A673 (cell line): Measurements from ENCODE around the gene KCNE4. TPM values are rescaled to one million over a fixed set of nuclear protein-coding genes. Genes with fewer than 3 reads are reported as not detected.
A peak's percentile ranks its signal among the peaks of the same experiment; 100 is the strongest.

Experiments
- BruUV-seq: library from RNA; stranded (reverse); fragments of 400-500 nt; replicated peaks from 2 replicates; lab custom pipeline; 2021; lab: Mats Ljungman, UMichigan
- CTCF ChIA-PET: fragments of 300-600 bp; sonication (Branson Sonifier 250); formaldehyde crosslinking; loops from one replicate; lab custom pipeline; 2022; ENCODE audit warnings: antibody characterized with exemption; lab: Charles Lee
- POLR2A ChIA-PET: fragments of 300-600 bp; sonication (Branson Sonifier 250); formaldehyde crosslinking; loops from one replicate; lab custom pipeline; 2022; ENCODE audit warnings: antibody characterized with exemption; ENCODE audit not compliant: low non-redundant PET; lab: Charles Lee
- DNase-seq: peaks from one replicate; pipeline ENCODE4 v3.0.0-alpha.2; 2015; ENCODE audit warnings: low spot score
- H3K27ac ChIP-seq: fragments of 200-600 bp; sonication (generic); 2 replicates; pipeline ENCODE4 v1.5.1; 2016; ENCODE audit warnings: mixed run types, low read depth, mild to moderate bottlenecking, mixed read lengths, antibody characterized with exemption, low read length; ENCODE audit not compliant: poor library complexity, severe bottlenecking
- H3K27me3 ChIP-seq: fragments of 200-600 bp; sonication (generic); replicated peaks from 2 replicates; pipeline ENCODE4 v1.6.1; 2017; ENCODE audit warnings: mixed run types, low read depth, mild to moderate bottlenecking, mixed read lengths, antibody characterized with exemption, low read length; ENCODE audit not compliant: insufficient read depth, poor library complexity
- H3K36me3 ChIP-seq: fragments of 200-600 bp; sonication (generic); 2 replicates; pipeline ENCODE4 v1.6.1; 2016; ENCODE audit warnings: mixed run types, mild to moderate bottlenecking, mixed read lengths, antibody characterized with exemption, low read length; ENCODE audit not compliant: insufficient read depth, poor library complexity, severe bottlenecking
- H3K4me1 ChIP-seq: fragments of 200-600 bp; sonication (generic); 2 replicates; pipeline ENCODE4 v1.6.1; 2017; ENCODE audit warnings: mixed run types, mild to moderate bottlenecking, mixed read lengths, antibody characterized with exemption, low read length; ENCODE audit not compliant: insufficient read depth, poor library complexity, severe bottlenecking
- H3K4me3 ChIP-seq: fragments of 200-600 bp; sonication (generic); 2 replicates; pipeline ENCODE4 v1.5.1; 2016; ENCODE audit warnings: low read depth, mixed run types, mild to moderate bottlenecking, mixed read lengths, low read length; ENCODE audit not compliant: poor library complexity, severe bottlenecking
- H3K9me3 ChIP-seq: fragments of 200-600 bp; sonication (generic); 2 replicates; pipeline ENCODE4 v1.6.1; 2016; ENCODE audit warnings: mixed run types, low read depth, mild to moderate bottlenecking, mixed read lengths, antibody characterized with exemption, low read length; ENCODE audit not compliant: poor library complexity, severe bottlenecking
- CTCF ChIP-seq: fragments of 300-800, 200-600 bp; sonication (generic); conservative IDR thresholded peaks from 2 replicates; pipeline ENCODE4 v1.5.1; 2017; ENCODE audit warnings: low read depth, mild to moderate bottlenecking, antibody characterized with exemption, low read length, moderate library complexity, mixed read lengths
- EZH2 ChIP-seq: fragments of 200-600 bp; sonication (generic); IDR thresholded peaks from 2 replicates; pipeline ENCODE4 v1.6.1; 2017; ENCODE audit warnings: borderline replicate concordance, low read depth, mild to moderate bottlenecking, mixed read lengths, antibody characterized with exemption, low read length; ENCODE audit not compliant: poor library complexity, severe bottlenecking
- intact Hi-C: fragments of 100-400 bp; cut with micrococcal nuclease; formaldehyde crosslinking; loops from one replicate; pipeline ENCODE4 v1.10.0; 2022; ENCODE audit not compliant: unreplicated experiment
- total RNA-seq: library from RNA; stranded (reverse); gene quantifications from 2 replicates; pipeline ENCODE4 v1.2.3, GENCODE V29; 2021

Gene KCNE4
- total RNA-seq, 1 experiment from 2014 or later, result 82.5 TPM

GRCh38 chr2:223053484-223054192, 1.6 kb downstream of the KCNE4 start:
- intact Hi-C loops, result loop anchor here (2.0 to 5.0 kb wide), 2 partner anchors 63 to 81 kb away; no protein-coding TSS in a partner anchor

GRCh38 chr2:223054193-223054781, 2.3 kb downstream of the KCNE4 start:
- Histone ChIP-seq H3K27me3 (no peaks in the 10 kb centered on the region), H3K4me1 (peaks cover 56% of the 10 kb centered on the region), H3K27ac (peak overlapping the region; percentile 94), H3K4me3 (peak overlapping the region; percentile 69), H3K36me3 (peaks cover 24% of the 10 kb centered on the region), H3K9me3 (no peaks in the 10 kb centered on the region)
- TF ChIP-seq EZH2, result no peak
- no peak for TF ChIP-seq CTCF
- POLR2A ChIA-PET, result no interaction called here
- BruUV-seq, result no TSS peak
- CTCF ChIA-PET, result interaction anchor here (0.7 to 1.4 kb wide), 3 partner anchors 47 to 90 kb away, joined by 5 to 7 read pairs (median 5); no protein-coding TSS in a partner anchor
- intact Hi-C loops, result loop anchor here (2.0 to 5.0 kb wide), 2 partner anchors 63 to 82 kb away; no protein-coding TSS in a partner anchor
- DNase-seq, result peak; percentile 77

More at GRCh38 chr2:223053484-223054192, 1.6 kb downstream of the KCNE4 start:
- CTCF ChIA-PET, result interaction anchor here (0.6 kb wide), 1 partner anchor 64 kb away, joined by 7 read pairs; no protein-coding TSS in a partner anchor
- BruUV-seq, result no TSS peak
- Histone ChIP-seq H3K27me3 (no peaks in the 10 kb centered on the region), H3K36me3 (peaks cover 24% of the 10 kb centered on the region), H3K9me3 (no peaks in the 10 kb centered on the region), H3K27ac (peak overlapping the region; percentile 94), H3K4me1 (peaks cover 57% of the 10 kb centered on the region), H3K4me3 (peak overlapping the region; percentile 69)
- POLR2A ChIA-PET, result interaction anchor here (0.7 kb wide), 1 partner anchor 68 kb away, joined by 3 read pairs; no protein-coding TSS in a partner anchor
- TF ChIP-seq EZH2 (no peak), CTCF (no peak)
- peak; percentile 80 for DNase-seq

GRCh38 chr2:223055140-223055539, 3.1 kb downstream of the KCNE4 start:
- peak overlapping the region; percentile 69 for H3K4me3 ChIP-seq
- peaks cover 55% of the 10 kb centered on the region for H3K4me1 ChIP-seq
- ChIA-PET CTCF (interaction anchor here (0.7 to 1.4 kb wide), 3 partner anchors 46 to 91 kb away, joined by 5 to 7 read pairs (median 5); no protein-coding TSS in a partner anchor), POLR2A (interaction anchor here (0.5 kb wide), 1 partner anchor 83 kb away, joined by 4 read pairs; no protein-coding TSS in a partner anchor)
- no peaks in the 10 kb centered on the region for H3K27me3 ChIP-seq
- peak; percentile 92 for DNase-seq
- H3K9me3 ChIP-seq, result no peaks in the 10 kb centered on the region
- no TSS peak for BruUV-seq
- H3K27ac ChIP-seq, result peak overlapping the region; percentile 79
- H3K36me3 ChIP-seq, result peaks cover 24% of the 10 kb centered on the region
- no peak for TF ChIP-seq CTCF
- TF ChIP-seq EZH2, result no peak
- intact Hi-C loops, result loop anchor here (2.0 to 5.0 kb wide), 3 partner anchors 37 to 142 kb away; no protein-coding TSS in a partner anchor
